Skeletal muscle tissue (tissue), 4 donors: ENCODE data around the gene GMPR. TPM values are rescaled to one million over a fixed set of nuclear protein-coding genes. Genes with fewer than 3 reads are reported as not detected.
"Not testable (repeated sequence)": the region's sequence is repeated elsewhere in the genome, so short reads cannot be mapped to it uniquely, and the experiment has no call there.

Source experiments
- H3K27ac ChIP-seq: one replicate; pipeline ENCODE4 v1.7.0; 2013; ENCODE audit warnings: mild to moderate bottlenecking, low read depth, low read length, inconsistent platforms
- H3K27me3 ChIP-seq, 3 donors: one replicate each; pipeline ENCODE4 v1.7.0; 2013; ENCODE audit warnings: low read length in 3 of 3; ENCODE audit not compliant: control insufficient read depth in 3 of 3, insufficient read depth in 3 of 3
- H3K36me3 ChIP-seq, 3 donors: one replicate each; pipeline ENCODE4 v1.7.0; 2013; ENCODE audit warnings: low read length in 3 of 3; ENCODE audit not compliant: control insufficient read depth in 3 of 3, insufficient read depth in 3 of 3
- H3K4me1 ChIP-seq, 3 donors: one replicate each; pipeline ENCODE4 v1.7.0; 2013; ENCODE audit warnings: low read length in 3 of 3, mild to moderate bottlenecking in 3 of 3; ENCODE audit not compliant: control insufficient read depth in 3 of 3, insufficient read depth in 3 of 3
- H3K4me3 ChIP-seq, 3 donors: one replicate each; pipeline ENCODE4 v1.7.0; 2013; ENCODE audit warnings: low read length in 3 of 3
- H3K9ac ChIP-seq, 3 donors: one replicate each; pipeline ENCODE4 v1.7.0; 2013; ENCODE audit warnings: low read length in 3 of 3, mild to moderate bottlenecking in 3 of 3, moderate library complexity in 2 of 3, low read depth in 1 of 3
- H3K9me3 ChIP-seq, 3 donors: one replicate each; pipeline ENCODE4 v1.7.0; 2013; ENCODE audit warnings: low read length in 3 of 3; ENCODE audit not compliant: control insufficient read depth in 3 of 3
- total RNA-seq: library from RNA; depleted of rRNA; stranded (reverse); fragments of >200 nt; gene quantifications from one replicate; pipeline ENCODE4 v1.2.3, GENCODE V29; 2014
- donor health status: Osteomylitis.

GMPR gene
- total RNA-seq, 1 donor from 2014 or later, result 26.1 TPM

DNA sequence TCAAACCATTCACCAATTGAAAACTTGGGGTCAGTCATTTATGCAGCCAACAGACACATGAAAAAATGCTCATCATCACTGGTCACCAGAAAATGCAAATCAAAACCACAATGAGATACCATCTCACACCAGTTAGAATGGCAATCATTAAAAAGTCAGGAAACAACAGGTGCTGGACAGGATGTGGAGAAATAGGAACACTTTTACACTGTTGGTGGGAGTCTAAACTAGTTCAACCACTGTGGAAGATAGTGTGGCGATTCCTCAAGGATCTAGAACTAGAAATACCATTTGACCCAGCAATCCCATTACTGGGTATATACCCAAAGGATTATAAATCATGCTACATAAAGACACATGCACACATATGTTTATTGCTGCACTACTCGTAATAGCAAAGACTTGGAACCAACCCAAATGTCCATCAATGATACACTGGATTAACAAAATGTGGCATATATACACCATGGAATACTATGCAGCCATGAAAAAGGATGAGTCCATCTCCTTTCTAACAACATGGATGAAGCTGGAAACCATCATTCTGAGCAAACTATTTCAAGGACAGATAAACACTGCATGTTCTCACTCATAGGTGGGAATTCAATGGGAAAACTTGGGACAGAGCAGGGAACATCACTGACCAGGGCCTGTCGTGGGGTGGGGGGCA lies 13.2 kb upstream of the GMPR start:
- H3K27ac ChIP-seq, H3K4me1 ChIP-seq, H3K36me3 ChIP-seq, H3K4me3 ChIP-seq, H3K9ac ChIP-seq, H3K9me3 ChIP-seq, H3K27me3 ChIP-seq: not testable (repeated sequence)

GRCh38 chr6:16226117-16227047 lies 12.0 kb upstream of the GMPR start:
- not testable (repeated sequence) for H3K9ac ChIP-seq, H3K4me1 ChIP-seq, H3K4me3 ChIP-seq, H3K9me3 ChIP-seq, H3K27ac ChIP-seq, H3K36me3 ChIP-seq, H3K27me3 ChIP-seq

DNA sequence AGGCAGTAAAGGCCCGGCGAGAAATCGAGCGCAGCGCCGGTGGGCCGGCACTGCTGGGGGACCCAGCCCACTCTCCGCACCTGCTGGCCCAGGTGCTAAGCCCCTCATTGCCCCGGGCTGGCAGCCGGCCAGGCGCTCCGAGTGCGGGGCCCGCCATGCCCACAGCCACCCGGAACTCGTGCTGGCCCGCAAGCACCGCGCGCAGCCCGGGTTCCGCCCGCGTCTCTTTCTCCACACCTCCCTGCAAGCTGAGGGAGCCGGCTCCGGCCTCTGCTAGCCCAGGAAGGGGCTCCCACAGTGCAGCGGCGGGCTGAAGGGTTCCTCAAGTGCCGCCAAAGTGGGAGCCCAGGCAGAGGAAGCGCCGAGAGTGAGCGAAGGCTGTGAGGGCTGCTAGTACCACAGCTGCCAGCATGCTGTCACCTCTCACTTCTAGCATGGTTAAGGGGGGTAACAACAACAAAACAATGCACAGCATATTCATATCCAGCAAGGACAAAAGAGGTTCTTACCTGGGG lies 11.3 kb upstream of the GMPR start:
- no peaks in the 10 kb centered on the region for H3K9me3 ChIP-seq
- H3K27me3 ChIP-seq, result no peaks in the 10 kb centered on the region
- no peak overlapping the region for H3K4me3 ChIP-seq
- H3K4me1 ChIP-seq, result peaks cover 0 to 7% (median 3%) of the 10 kb centered on the region in 3 donors
- H3K27ac ChIP-seq, result no peak overlapping the region
- no peak overlapping the region for H3K9ac ChIP-seq
- H3K36me3 ChIP-seq, result no peaks in the 10 kb centered on the region

DNA sequence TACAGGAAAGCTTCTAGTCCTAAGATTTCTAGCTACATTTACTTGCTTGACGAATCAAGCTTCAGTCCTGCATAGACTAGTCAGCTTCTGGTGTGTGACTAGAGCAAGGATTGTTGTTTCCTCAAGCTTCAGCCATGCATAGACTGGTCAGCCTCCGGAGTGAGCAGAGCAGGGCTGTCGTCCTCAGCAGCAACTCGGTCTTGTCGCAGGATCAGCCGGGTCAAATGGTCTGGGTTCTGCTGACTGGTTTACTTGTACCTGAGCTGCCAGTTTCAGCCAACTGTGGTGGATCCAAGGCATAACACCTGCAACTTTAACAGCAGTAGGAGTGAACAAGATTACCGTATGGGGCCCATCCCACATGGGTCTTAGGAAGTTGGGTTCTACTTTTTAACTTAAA lies 10.8 kb upstream of the GMPR start:
- H3K9ac ChIP-seq, result no peak overlapping the region
- H3K36me3 ChIP-seq, result no peaks in the 10 kb centered on the region
- no peaks in the 10 kb centered on the region for H3K27me3 ChIP-seq
- H3K9me3 ChIP-seq, result no peaks in the 10 kb centered on the region
- H3K4me3 ChIP-seq, result no peak overlapping the region
- no peak overlapping the region for H3K27ac ChIP-seq
- H3K4me1 ChIP-seq, result peaks cover 0 to 7% (median 3%) of the 10 kb centered on the region in 3 donors

- H3K4me3 ChIP-seq, result no peak overlapping the region
- no peaks in the 10 kb centered on the region for H3K36me3 ChIP-seq
- H3K9me3 ChIP-seq, result no peaks in the 10 kb centered on the region
- H3K9ac ChIP-seq, result no peak overlapping the region
- no peaks in the 10 kb centered on the region for H3K27me3 ChIP-seq
- peaks cover 0 to 7% (median 3%) of the 10 kb centered on the region in 3 donors for H3K4me1 ChIP-seq
- no peak overlapping the region for H3K27ac ChIP-seq
These were observed 10.3 kb upstream of the GMPR start for GRCh38 chr6:16228043-16228442.

DNA sequence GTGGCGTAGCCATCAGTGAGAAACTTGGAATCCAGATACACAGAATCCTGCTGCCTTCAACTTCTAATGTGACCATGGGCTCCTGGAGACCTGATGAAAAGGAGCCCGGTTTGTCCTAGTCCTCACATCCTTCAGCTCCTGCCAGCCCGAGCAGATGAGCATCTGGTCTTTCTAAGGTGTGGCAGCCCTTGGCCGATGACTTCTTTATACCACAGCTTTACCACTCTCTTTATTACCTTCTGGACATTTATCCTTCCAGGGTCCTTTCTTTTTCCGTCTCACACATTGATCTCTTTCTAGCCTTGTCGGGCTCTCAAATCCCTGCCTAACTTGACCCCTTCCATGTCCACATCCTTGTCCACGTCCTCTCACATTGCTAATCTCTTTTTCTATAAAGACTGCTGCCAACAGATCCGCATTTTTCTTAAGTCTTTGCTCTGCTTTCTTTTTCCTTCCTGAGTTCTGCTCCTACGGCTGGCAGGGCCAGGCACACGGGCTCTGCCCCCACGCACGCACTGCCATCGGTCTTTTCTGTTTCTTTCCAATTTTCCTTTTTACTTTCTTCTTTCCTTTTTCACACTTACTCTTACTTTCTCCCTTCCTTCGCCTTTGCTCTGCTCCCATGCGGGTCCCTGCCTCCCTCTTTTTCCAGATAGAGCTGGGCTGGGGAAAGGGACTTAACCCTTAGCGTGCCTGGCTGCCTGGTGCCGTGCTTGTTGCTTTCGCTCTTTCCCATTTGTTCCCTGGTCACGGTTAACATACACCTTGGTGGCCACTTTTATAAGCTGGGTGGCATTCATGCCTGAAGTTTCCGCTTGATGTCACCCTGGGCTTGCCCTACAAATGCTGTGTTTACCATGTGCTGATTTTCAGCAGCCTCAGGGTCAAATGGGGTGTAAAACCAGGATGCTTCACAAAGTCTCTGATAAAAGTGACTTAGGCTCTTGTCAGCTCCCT lies 9.4 kb upstream of the GMPR start:
- H3K9ac ChIP-seq, result peak overlapping the region; percentile 36 to 66 (median 46)
- H3K36me3 ChIP-seq, result no peaks in the 10 kb centered on the region
- no peaks in the 10 kb centered on the region for H3K27me3 ChIP-seq
- peak overlapping the region; percentile 22 to 34 (median 30) for H3K4me3 ChIP-seq
- H3K9me3 ChIP-seq, result no peaks in the 10 kb centered on the region
- peaks cover 0 to 7% (median 3%) of the 10 kb centered on the region in 3 donors for H3K4me1 ChIP-seq
- H3K27ac ChIP-seq, result no peak overlapping the region

- H3K36me3 ChIP-seq, result no peaks in the 10 kb centered on the region
- H3K27me3 ChIP-seq, result no peaks in the 10 kb centered on the region
- no peaks in the 10 kb centered on the region for H3K9me3 ChIP-seq
- H3K4me1 ChIP-seq, result peaks cover 0 to 7% (median 3%) of the 10 kb centered on the region in 3 donors
- no peak overlapping the region for H3K4me3 ChIP-seq
- no peak overlapping the region for H3K9ac ChIP-seq
- no peak overlapping the region for H3K27ac ChIP-seq
These were observed 8.7 kb upstream of the GMPR start for GRCh38 chr6:16229700-16230099.

DNA sequence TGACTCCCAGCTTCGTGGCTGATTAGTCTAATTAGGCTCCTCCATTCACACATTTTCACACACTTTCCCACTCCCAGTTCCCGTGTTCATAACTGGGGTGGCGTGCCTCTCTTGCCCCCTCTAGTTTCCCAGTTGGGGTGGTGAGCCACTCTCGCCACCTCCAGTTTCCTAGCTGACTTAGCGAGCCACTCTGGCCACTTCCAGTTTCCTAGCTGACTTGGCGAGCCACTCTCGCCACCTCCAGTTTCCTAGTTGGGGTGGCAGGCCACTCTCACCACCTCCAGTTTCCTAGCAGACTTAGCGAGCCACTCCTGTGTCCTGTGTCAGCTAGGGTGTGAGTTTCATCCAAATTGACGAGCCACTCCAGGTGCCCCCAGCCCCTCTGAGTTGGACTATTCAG lies 7.4 kb upstream of the GMPR start:
- H3K27me3 ChIP-seq, result no peaks in the 10 kb centered on the region
- H3K4me3 ChIP-seq, result no peak overlapping the region
- H3K9me3 ChIP-seq, result no peaks in the 10 kb centered on the region
- H3K27ac ChIP-seq, result no peak overlapping the region
- no peak overlapping the region for H3K9ac ChIP-seq
- peaks cover 0 to 8% (median 7%) of the 10 kb centered on the region in 3 donors for H3K4me1 ChIP-seq
- H3K36me3 ChIP-seq, result no peaks in the 10 kb centered on the region

GRCh38 chr6:16232086-16232485 lies 6.3 kb upstream of the GMPR start:
- Histone ChIP-seq H3K36me3 (no peaks in the 10 kb centered on the region), H3K9me3 (no peaks in the 10 kb centered on the region), H3K4me3 (no peak overlapping the region), H3K4me1 (peaks cover 0 to 15% (median 7%) of the 10 kb centered on the region in 3 donors), H3K27me3 (no peaks in the 10 kb centered on the region), H3K9ac (no peak overlapping the region), H3K27ac (no peak overlapping the region)
